GM23338 (cell line): ENCODE measurements around the gene UBC.

ENCODE experiments used
- CREB1 ChIP-seq: fragments of 250-450 bp; sonication (Bioruptor Pico); IDR thresholded peaks from 2 replicates; pipeline ENCODE4 v1.5.0; 2020; ENCODE audit warnings: low read depth, mild to moderate bottlenecking, moderate library complexity
- CTCF ChIP-seq, 2 experiments: fragments of 200-600 bp in 1 of 2; sonication (generic) in 1 of 2; conservative IDR thresholded peaks; 2 replicates each; pipeline versions ENCODE4 v1.5.1 to v1.6.1; 2016 to 2017; ENCODE audit warnings: antibody characterized with exemption in 2 of 2, low read depth in 2 of 2, mild to moderate bottlenecking in 2 of 2, moderate library complexity in 1 of 2
- ETS1 ChIP-seq: IDR thresholded peaks from 2 replicates; pipeline ENCODE4 v1.6.1; 2016; ENCODE audit warnings: antibody characterized with exemption
- EZH2 ChIP-seq: fragments of 200-600 bp; sonication (generic); IDR thresholded peaks from one replicate; pipeline ENCODE4 v1.8.0; 2017; ENCODE audit warnings: antibody characterized with exemption, mild to moderate bottlenecking, low read depth; ENCODE audit not compliant: unreplicated experiment
- EZH2phosphoT487 ChIP-seq: fragments of 200-600 bp; sonication (generic); IDR thresholded peaks from one replicate; pipeline ENCODE4 v1.8.1; 2018; ENCODE audit warnings: antibody characterized with exemption; ENCODE audit not compliant: unreplicated experiment
- JUNB ChIP-seq: IDR thresholded peaks from one replicate; pipeline ENCODE4 v1.6.1; 2016; ENCODE audit warnings: antibody characterized with exemption; ENCODE audit not compliant: unreplicated experiment
- NANOG ChIP-seq: IDR thresholded peaks from 2 replicates; pipeline ENCODE4 v1.6.1; 2016; ENCODE audit warnings: antibody characterized with exemption, borderline replicate concordance
- POLR2AphosphoS5 ChIP-seq: IDR thresholded peaks from 2 replicates; pipeline ENCODE4 v1.6.1; 2016; ENCODE audit warnings: antibody characterized with exemption, low read depth
- REST ChIP-seq: IDR thresholded peaks from one replicate; pipeline ENCODE4 v1.6.1; 2018; ENCODE audit warnings: antibody characterized with exemption; ENCODE audit not compliant: unreplicated experiment
- ZNF114 ChIP-seq: fragments of 250-450 bp; sonication (Bioruptor Pico); IDR thresholded peaks from 2 replicates; pipeline ENCODE4 v1.5.0; 2020; ENCODE audit warnings: mild to moderate bottlenecking, moderate library complexity
- ZNF462 ChIP-seq: fragments of 250-450 bp; sonication (Bioruptor Pico); IDR thresholded peaks from 2 replicates; pipeline ENCODE4 v1.5.0; 2020; ENCODE audit warnings: mild to moderate bottlenecking, moderate library complexity

- TF ChIP-seq CTCF (conservative IDR thresholded peaks at IDR 0.05; ENCODE audit: low read depth in 2 of 2) (no peak), REST (no peak), NANOG (no peak), ETS1 (no peak), POLR2AphosphoS5 (no peak), EZH2 (no peak), ZNF462 (no peak), CREB1 (CRISPR knock-in tag) (no peak), ZNF114 (no peak), EZH2phosphoT487 (no peak), JUNB (no peak)
These were observed 32.6 kb upstream of the UBC start for GRCh38 chr12:124947013-124947412.
